ENCODE results near the gene ANKMY2. TPM values are rescaled to one million over a fixed set of nuclear protein-coding genes. Genes with fewer than 3 reads are reported as not detected.
A peak's percentile ranks its signal among the peaks of the same experiment; 100 is the strongest.

ANKMY2 gene
- total and polyA plus RNA-seq, 4 donors = 43.3 to 61.3 (median 47.1) TPM

DNA sequence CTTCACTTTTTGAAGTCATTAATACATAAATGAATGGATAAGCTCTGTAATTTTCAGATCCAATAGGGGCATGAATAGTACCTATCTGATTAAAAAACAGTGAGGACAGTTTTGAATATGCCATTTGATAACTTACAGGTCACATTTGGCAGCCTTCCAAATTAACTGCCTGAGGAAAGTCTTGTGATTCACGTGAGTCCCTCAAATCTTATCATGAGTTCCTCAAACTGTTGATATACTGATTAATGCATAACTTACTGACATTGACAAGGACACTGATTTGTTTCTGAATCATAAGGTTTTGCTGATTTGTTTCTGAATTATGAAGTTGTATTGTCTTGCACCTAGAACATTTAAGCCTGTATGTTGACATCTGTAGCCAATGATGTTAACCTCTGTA is 55.1 kb downstream of the ANKMY2 start:
- H3K9me3 ChIP-seq (ENCODE audit: control insufficient read depth, insufficient read depth, low read length) = no peaks in the 10 kb centered on the region
- no peak for DNase-seq (ENCODE audit: low read depth in 4 of 6, low spot score in 6 of 6)
- no peaks in the 10 kb centered on the region for H3K4me1 ChIP-seq (ENCODE audit: control insufficient read depth, insufficient read depth, low read length)
- H3K27me3 ChIP-seq (ENCODE audit: control insufficient read depth, insufficient read depth, low read length) = no peaks in the 10 kb centered on the region
- H3K36me3 ChIP-seq (ENCODE audit: control insufficient read depth, insufficient read depth, low read length) = peaks cover 3% of the 10 kb centered on the region
- H3K4me3 ChIP-seq (ENCODE audit: low read depth, low read length) = no peak overlapping the region
- WGBS (ENCODE audit: insufficient coverage) = no CpG with 5 or more reads among the region's 1 CpG
- H3K27ac ChIP-seq (ENCODE audit: low read depth, low read length) = no peak overlapping the region

DNA sequence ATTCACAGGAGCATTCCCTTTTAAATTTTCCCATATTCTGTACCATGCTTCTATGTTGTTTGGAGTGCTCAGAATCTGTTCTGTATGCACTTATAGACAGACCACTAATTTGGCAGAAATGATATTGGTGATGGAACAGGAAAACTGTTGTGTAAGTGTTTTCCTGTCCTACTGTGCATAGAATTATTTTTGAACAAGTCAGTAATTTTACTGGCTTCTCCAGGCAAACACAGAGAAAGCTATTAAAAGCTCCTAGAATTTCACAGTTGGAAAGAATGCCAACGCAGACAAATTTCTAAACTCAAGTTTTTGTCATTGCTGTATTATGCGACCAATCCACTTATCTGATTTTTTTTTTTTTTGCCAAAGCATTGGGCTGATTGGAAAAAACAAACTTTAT is 55.7 kb downstream of the ANKMY2 start:
- peaks cover 3% of the 10 kb centered on the region for H3K36me3 ChIP-seq (ENCODE audit: control insufficient read depth, insufficient read depth, low read length)
- no peak overlapping the region for H3K4me3 ChIP-seq (ENCODE audit: low read depth, low read length)
- no peak overlapping the region for H3K27ac ChIP-seq (ENCODE audit: low read depth, low read length)
- peak in 2 of 6 donors; percentile 72 to 74 for DNase-seq (ENCODE audit: low read depth in 4 of 6, low spot score in 6 of 6)
- no peaks in the 10 kb centered on the region for H3K27me3 ChIP-seq (ENCODE audit: control insufficient read depth, insufficient read depth, low read length)
- no peaks in the 10 kb centered on the region for H3K4me1 ChIP-seq (ENCODE audit: control insufficient read depth, insufficient read depth, low read length)
- H3K9me3 ChIP-seq (ENCODE audit: control insufficient read depth, insufficient read depth, low read length) = no peaks in the 10 kb centered on the region
- no CpG with 5 or more reads among the region's 2 CpGs for WGBS (ENCODE audit: insufficient coverage)

DNA sequence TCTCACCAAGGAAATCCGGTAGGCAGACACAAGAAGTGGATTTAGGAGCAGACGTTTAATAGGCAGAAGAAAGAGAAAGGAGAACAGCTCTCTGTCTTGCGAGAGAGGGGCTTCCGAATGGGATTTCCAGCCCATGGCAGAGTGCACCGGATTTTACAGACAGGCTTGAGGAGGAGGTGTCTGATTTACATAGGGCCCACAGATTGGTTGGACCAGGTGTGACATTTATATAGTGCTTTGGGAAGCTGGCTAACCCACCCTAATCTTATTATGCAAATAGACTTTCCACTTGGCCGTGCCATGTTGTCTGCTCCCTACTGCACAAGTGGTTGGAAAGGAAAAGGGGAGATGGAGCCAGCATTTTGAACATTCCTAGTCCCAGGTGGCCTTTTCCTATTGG is 57.8 kb downstream of the ANKMY2 start:
- no peak overlapping the region for H3K4me3 ChIP-seq (ENCODE audit: low read depth, low read length)
- H3K27me3 ChIP-seq (ENCODE audit: control insufficient read depth, insufficient read depth, low read length) = no peaks in the 10 kb centered on the region
- H3K27ac ChIP-seq (ENCODE audit: low read depth, low read length) = no peak overlapping the region
- H3K4me1 ChIP-seq (ENCODE audit: control insufficient read depth, insufficient read depth, low read length) = no peaks in the 10 kb centered on the region
- 68% methylated on average over 4 of the region's 6 CpGs for WGBS (ENCODE audit: insufficient coverage)
- H3K9me3 ChIP-seq (ENCODE audit: control insufficient read depth, insufficient read depth, low read length) = no peaks in the 10 kb centered on the region
- peak in 2 of 6 donors; percentile 75 to 90 for DNase-seq (ENCODE audit: low read depth in 4 of 6, low spot score in 6 of 6)
- peaks cover 3% of the 10 kb centered on the region for H3K36me3 ChIP-seq (ENCODE audit: control insufficient read depth, insufficient read depth, low read length)

DNA sequence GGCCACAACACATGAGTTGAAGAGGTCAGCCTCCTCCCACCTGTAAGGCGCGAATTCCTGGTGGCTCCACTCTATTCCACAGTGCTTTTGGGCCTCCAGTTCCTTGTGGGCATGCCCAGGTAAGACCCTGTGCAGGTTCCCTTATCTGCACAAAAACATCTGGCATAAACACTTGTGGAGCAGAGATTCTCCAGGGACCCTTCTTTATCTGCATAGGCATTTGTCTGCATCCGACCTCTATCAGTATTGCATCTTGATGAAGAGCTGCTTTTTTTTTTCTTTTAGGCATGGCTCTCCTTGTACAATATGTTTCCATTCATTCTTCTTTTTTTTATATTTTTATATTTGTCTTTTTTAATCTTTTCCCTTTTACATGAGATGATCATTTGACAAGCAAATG is 58.4 kb downstream of the ANKMY2 start:
- Histone ChIP-seq H3K9me3 (ENCODE audit: control insufficient read depth, insufficient read depth, low read length) (no peaks in the 10 kb centered on the region), H3K4me3 (ENCODE audit: low read depth, low read length) (no peak overlapping the region), H3K27ac (ENCODE audit: low read depth, low read length) (no peak overlapping the region), H3K27me3 (ENCODE audit: control insufficient read depth, insufficient read depth, low read length) (no peaks in the 10 kb centered on the region), H3K36me3 (ENCODE audit: control insufficient read depth, insufficient read depth, low read length) (peaks cover 3% of the 10 kb centered on the region), H3K4me1 (ENCODE audit: control insufficient read depth, insufficient read depth, low read length) (no peaks in the 10 kb centered on the region)
- no peak for DNase-seq (ENCODE audit: low read depth in 4 of 6, low spot score in 6 of 6)
- 100% methylated on average over 2 of the region's 3 CpGs for WGBS (ENCODE audit: insufficient coverage)

DNA sequence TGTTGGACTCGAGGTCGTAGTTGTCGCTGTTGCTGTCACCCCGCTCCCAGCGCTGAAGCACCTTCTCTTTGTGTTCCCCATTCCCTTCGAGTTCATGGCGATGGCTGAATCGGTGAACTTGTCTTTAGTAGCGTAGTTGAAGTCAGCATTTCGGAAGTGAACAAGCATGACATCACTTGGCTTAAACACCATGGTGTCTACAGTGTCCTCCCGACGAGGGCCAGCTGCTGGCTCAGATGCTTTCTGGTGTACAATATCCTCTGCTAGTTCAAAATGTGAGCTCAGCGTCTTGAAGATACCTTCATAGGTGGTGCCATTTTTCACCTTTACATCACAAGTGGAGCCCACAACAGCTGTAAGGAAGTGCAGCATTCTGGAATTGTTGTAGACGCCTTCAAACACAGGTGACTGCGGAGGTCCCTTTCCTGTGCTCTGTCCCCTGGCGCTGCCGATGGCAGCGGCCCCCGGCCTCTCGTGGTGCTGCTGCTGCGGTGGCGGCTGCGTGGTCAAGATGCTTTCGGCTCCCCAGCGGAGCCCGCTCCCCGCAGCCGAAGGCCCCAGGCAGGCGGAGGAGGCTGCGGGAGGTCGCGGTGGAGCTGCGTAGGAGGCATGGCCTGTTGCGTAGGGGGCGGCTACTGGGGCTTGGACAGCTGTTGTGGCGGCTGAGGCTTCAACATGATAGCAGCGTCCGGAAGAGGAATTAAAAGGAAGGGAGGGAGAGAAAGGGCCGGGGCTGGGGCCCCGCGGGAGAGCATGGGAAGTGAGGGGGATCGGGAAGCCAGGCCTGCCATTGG is 59.3 kb downstream of the ANKMY2 start:
- no peak overlapping the region for H3K4me3 ChIP-seq (ENCODE audit: low read depth, low read length)
- H3K36me3 ChIP-seq (ENCODE audit: control insufficient read depth, insufficient read depth, low read length) = peaks cover 3% of the 10 kb centered on the region
- WGBS (ENCODE audit: insufficient coverage) = 82% methylated on average over 38 of the region's 42 CpGs
- H3K9me3 ChIP-seq (ENCODE audit: control insufficient read depth, insufficient read depth, low read length) = no peaks in the 10 kb centered on the region
- no peaks in the 10 kb centered on the region for H3K4me1 ChIP-seq (ENCODE audit: control insufficient read depth, insufficient read depth, low read length)
- no peak overlapping the region for H3K27ac ChIP-seq (ENCODE audit: low read depth, low read length)
- no peaks in the 10 kb centered on the region for H3K27me3 ChIP-seq (ENCODE audit: control insufficient read depth, insufficient read depth, low read length)
- DNase-seq (ENCODE audit: low read depth in 4 of 6, low spot score in 6 of 6) = no peak

DNA sequence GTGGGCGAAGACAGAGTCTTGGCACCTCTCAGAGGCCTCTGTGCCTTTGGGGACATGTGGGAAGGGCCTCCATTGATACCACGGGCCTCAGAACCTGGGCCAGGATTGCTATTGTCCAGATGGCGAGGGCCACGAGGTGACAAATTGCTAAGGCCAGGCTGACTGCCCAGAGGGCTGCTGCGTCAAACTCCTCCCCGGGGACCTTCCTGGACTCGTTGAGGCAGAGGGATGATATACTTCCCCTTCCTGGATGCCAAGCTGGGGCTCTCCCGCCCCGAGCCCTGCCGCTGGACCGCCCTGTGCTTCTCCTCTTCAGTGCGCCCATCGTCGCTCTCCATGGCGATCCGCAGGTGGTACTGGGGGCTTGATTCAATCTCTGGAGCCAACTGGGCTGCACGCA is 60.0 kb downstream of the ANKMY2 start:
- no peak for DNase-seq (ENCODE audit: low read depth in 4 of 6, low spot score in 6 of 6)
- no peaks in the 10 kb centered on the region for H3K4me1 ChIP-seq (ENCODE audit: control insufficient read depth, insufficient read depth, low read length)
- H3K27ac ChIP-seq (ENCODE audit: low read depth, low read length) = no peak overlapping the region
- H3K9me3 ChIP-seq (ENCODE audit: control insufficient read depth, insufficient read depth, low read length) = no peaks in the 10 kb centered on the region
- peaks cover 3% of the 10 kb centered on the region for H3K36me3 ChIP-seq (ENCODE audit: control insufficient read depth, insufficient read depth, low read length)
- H3K4me3 ChIP-seq (ENCODE audit: low read depth, low read length) = no peak overlapping the region
- 94% methylated on average over 17 of the region's 17 CpGs for WGBS (ENCODE audit: insufficient coverage)
- no peaks in the 10 kb centered on the region for H3K27me3 ChIP-seq (ENCODE audit: control insufficient read depth, insufficient read depth, low read length)

DNA sequence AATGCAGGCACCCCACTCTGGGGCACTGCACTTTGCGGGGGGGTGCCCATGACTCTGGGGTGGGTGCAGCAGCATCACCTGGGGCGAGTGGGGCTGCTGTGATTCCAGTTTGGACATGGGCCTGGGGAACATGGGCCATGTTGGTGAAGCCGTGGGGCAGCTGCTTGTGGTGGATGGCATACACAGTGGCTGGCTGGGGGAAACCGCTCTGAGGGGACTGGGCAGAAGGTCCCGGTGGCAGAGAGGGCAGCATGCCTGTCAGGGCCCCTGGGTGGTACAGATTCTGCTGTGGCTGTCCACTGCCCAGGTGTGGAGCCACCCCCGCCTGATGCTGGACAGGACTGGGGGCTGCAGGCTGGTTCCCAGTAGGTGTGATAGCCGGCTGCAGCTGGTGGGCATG is 61.7 kb downstream of the ANKMY2 start:
- Histone ChIP-seq H3K4me3 (ENCODE audit: low read depth, low read length) (no peak overlapping the region), H3K9me3 (ENCODE audit: control insufficient read depth, insufficient read depth, low read length) (no peaks in the 10 kb centered on the region), H3K27me3 (ENCODE audit: control insufficient read depth, insufficient read depth, low read length) (no peaks in the 10 kb centered on the region), H3K4me1 (ENCODE audit: control insufficient read depth, insufficient read depth, low read length) (no peaks in the 10 kb centered on the region), H3K36me3 (ENCODE audit: control insufficient read depth, insufficient read depth, low read length) (peaks cover 3% of the 10 kb centered on the region), H3K27ac (ENCODE audit: low read depth, low read length) (no peak overlapping the region)
- WGBS (ENCODE audit: insufficient coverage) = 95% methylated on average over 7 of the region's 7 CpGs
- DNase-seq (ENCODE audit: low read depth in 4 of 6, low spot score in 6 of 6) = no peak

DNA sequence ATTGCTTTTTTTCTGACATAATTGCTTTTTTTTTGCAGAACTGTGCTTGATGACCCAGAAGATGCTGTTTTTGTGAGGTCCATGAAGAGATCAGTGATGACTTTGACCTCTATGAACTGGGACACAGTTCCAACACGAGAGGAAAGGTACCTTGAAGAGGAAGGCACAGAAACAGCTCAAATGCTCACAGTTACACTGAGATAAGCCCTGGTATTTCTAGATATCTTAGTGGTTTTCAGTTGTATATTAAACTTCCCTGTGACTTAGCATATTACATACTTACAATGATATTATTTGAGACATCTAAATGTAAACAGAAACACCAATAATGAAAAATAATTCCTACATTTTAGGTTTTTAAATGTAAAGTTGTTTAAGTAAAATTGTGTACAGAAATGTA is 64.3 kb downstream of the ANKMY2 start:
- Histone ChIP-seq H3K9me3 (ENCODE audit: control insufficient read depth, insufficient read depth, low read length) (no peaks in the 10 kb centered on the region), H3K27ac (ENCODE audit: low read depth, low read length) (no peak overlapping the region), H3K4me3 (ENCODE audit: low read depth, low read length) (no peak overlapping the region), H3K4me1 (ENCODE audit: control insufficient read depth, insufficient read depth, low read length) (no peaks in the 10 kb centered on the region), H3K27me3 (ENCODE audit: control insufficient read depth, insufficient read depth, low read length) (no peaks in the 10 kb centered on the region), H3K36me3 (ENCODE audit: control insufficient read depth, insufficient read depth, low read length) (peaks cover under 1% of the 10 kb centered on the region)
- no CpG with 5 or more reads among the region's 1 CpG for WGBS (ENCODE audit: insufficient coverage)
- DNase-seq (ENCODE audit: low read depth in 4 of 6, low spot score in 6 of 6) = no peak

DNA sequence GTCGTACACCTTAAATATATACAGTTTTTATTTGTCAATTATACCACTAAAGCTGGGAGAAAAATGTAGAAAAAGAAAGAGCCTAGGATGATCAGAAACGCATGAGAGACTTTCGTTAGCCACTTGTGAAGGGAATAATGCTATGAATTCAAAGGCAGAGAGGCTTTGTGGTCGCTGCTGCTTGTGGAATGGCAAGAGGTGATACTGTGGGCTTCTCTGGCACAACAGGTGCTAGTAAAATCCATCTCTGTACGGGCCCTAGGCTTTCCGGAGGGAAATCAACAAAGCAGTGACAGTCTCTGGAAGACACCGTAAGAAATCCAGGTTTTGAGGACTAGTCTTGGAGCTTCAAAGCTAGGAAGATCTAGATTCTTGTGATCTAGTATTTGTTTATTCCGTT is 66.3 kb downstream of the ANKMY2 start:
- WGBS (ENCODE audit: insufficient coverage) = 80% methylated on average over 6 of the region's 8 CpGs
- no peaks in the 10 kb centered on the region for H3K4me1 ChIP-seq (ENCODE audit: control insufficient read depth, insufficient read depth, low read length)
- no peaks in the 10 kb centered on the region for H3K36me3 ChIP-seq (ENCODE audit: control insufficient read depth, insufficient read depth, low read length)
- no peak for DNase-seq (ENCODE audit: low read depth in 4 of 6, low spot score in 6 of 6)
- no peaks in the 10 kb centered on the region for H3K9me3 ChIP-seq (ENCODE audit: control insufficient read depth, insufficient read depth, low read length)
- H3K27me3 ChIP-seq (ENCODE audit: control insufficient read depth, insufficient read depth, low read length) = no peaks in the 10 kb centered on the region
- no peak overlapping the region for H3K4me3 ChIP-seq (ENCODE audit: low read depth, low read length)
- no peak overlapping the region for H3K27ac ChIP-seq (ENCODE audit: low read depth, low read length)

DNA sequence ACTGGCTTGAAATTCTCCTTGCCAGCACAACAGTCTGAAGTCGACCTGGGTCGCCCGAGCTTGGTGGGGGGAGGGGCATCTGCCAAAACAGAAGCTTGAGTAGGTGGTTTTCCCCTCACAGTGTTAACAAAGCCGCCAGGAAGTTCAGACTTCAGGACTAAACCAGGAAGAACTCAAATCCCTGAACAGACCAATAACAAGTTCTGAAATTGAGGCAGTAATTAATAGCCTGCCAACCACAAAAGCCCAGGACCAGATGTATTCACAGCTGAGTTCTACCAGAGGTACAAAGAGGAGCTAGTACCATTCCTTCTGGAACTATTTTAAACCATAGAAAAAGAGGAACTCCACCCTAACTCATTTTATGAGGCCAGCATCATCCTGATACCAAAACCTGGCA is 73.6 kb downstream of the ANKMY2 start:
- DNase-seq (ENCODE audit: low read depth in 4 of 6, low spot score in 6 of 6) = no peak
- H3K4me1 ChIP-seq (ENCODE audit: control insufficient read depth, insufficient read depth, low read length) = no peaks in the 10 kb centered on the region
- no peaks in the 10 kb centered on the region for H3K36me3 ChIP-seq (ENCODE audit: control insufficient read depth, insufficient read depth, low read length)
- H3K4me3 ChIP-seq (ENCODE audit: low read depth, low read length) = no peak overlapping the region
- H3K27ac ChIP-seq (ENCODE audit: low read depth, low read length) = no peak overlapping the region
- no peaks in the 10 kb centered on the region for H3K27me3 ChIP-seq (ENCODE audit: control insufficient read depth, insufficient read depth, low read length)
- no CpG with 5 or more reads among the region's 4 CpGs for WGBS (ENCODE audit: insufficient coverage)
- no peaks in the 10 kb centered on the region for H3K9me3 ChIP-seq (ENCODE audit: control insufficient read depth, insufficient read depth, low read length)
